Heart left ventricle (tissue), 16 donors: Measurements from ENCODE around the gene ANP32A. TPM values are rescaled to one million over a fixed set of nuclear protein-coding genes. Genes with fewer than 3 reads are reported as not detected.

Source experiments
- ATAC-seq, 4 donors: fragments of 200-7000 bp; cut with Tn5 transposase; one replicate each; pipeline ENCODE4 v1.9.1; 2020 to 2022; ENCODE audit warnings: moderate library complexity in 4 of 4, mild to moderate bottlenecking in 3 of 4, moderate number of reproducible peaks in 1 of 4
- DNase-seq, 5 donors: peaks; one replicate each; pipeline ENCODE4 v3.0.0-alpha.2; 2020
- H3K27ac ChIP-seq, 12 donors: fragments of 200-600 bp; sonication (generic) in 4 of 12; one replicate each; pipeline versions ENCODE4 v1.5.0 to v1.8.0; 2016 to 2022; ENCODE audit warnings: mild to moderate bottlenecking in 2 of 12
- H3K27me3 ChIP-seq, 9 donors: fragments of 200-600 bp; sonication (generic) in 2 of 9; one replicate each; pipeline versions ENCODE4 v1.5.1 to v1.8.0; 2016 to 2022; ENCODE audit warnings: mild to moderate bottlenecking in 3 of 9
- H3K36me3 ChIP-seq, 9 donors: fragments of 200-600 bp; sonication (generic) in 2 of 9; one replicate each; pipeline versions ENCODE4 v1.5.0 to v1.8.0; 2018 to 2022; ENCODE audit warnings: mild to moderate bottlenecking in 2 of 9
- H3K4me1 ChIP-seq, 12 donors: fragments of 200-600 bp; sonication (generic) in 4 of 12; one replicate each; pipeline versions ENCODE4 v1.5.0 to v1.8.0; 2016 to 2022; ENCODE audit warnings: mild to moderate bottlenecking in 3 of 12
- H3K4me3 ChIP-seq, 12 donors: fragments of 200-600 bp; sonication (generic) in 4 of 12; one replicate each; pipeline versions ENCODE4 v1.5.0 to v1.8.0; 2017 to 2022; ENCODE audit warnings: mild to moderate bottlenecking in 9 of 12, moderate library complexity in 4 of 12
- H3K9me3 ChIP-seq, 12 donors: fragments of 200-600 bp; sonication (generic) in 4 of 12; one replicate each; pipeline versions ENCODE4 v1.5.0 to v1.8.0; 2016 to 2022; ENCODE audit warnings: mild to moderate bottlenecking in 1 of 12
- POLR2A ChIP-seq, 2 donors: fragments of 450-650 bp; IDR thresholded peaks; one replicate each; pipeline ENCODE4 v1.6.1; 2017; ENCODE audit warnings: antibody characterized with exemption in 2 of 2, mild to moderate bottlenecking in 2 of 2, moderate library complexity in 2 of 2
- WGBS, 4 donors: extraction: QIAGEN DNeasy Blood & Tissue Kit in 2 of 4; methylation state at CpG; one replicate each; pipeline versions ENCODE4 v1.1.5 to v1.1.7; 2013 to 2018; 5-methylcytosine and 5-hydroxymethylcytosine counted together
- intact Hi-C, 10 donors: fragments of 100-400 bp; cut with DNase I; formaldehyde crosslinking; loops; one replicate each; pipeline versions ENCODE4 v1.11.1 to v1.14.2; 2022
- polyA plus RNA-seq, 2 donors: library from polyadenylated mRNA; stranded (reverse); fragments of 200-250 nt; gene quantifications; one replicate each; pipeline ENCODE4 v1.2.3, GENCODE V29; 2013
- total RNA-seq, 9 donors: library from RNA; depleted of rRNA in 2 of 9; stranded (reverse); fragments of >200 nt in 2 of 9; fragmentation: NEBNext Ultra II Directional in 3 of 9; extraction: Animal tissue kit (Norgen Biotek cat#: 25700) in 3 of 9; gene quantifications; one replicate each; pipeline versions ENCODE4 v1.1.0 to v1.2.4, GENCODE V29; 2016 to 2023
- TF ChIP-seq, protein P1 (sequence below), 12 donors: fragments of 200-600 bp; sonication (generic) in 4 of 12; IDR thresholded peaks; one replicate each; pipeline versions ENCODE4 v1.5.0 to v1.8.0; 2018 to 2022; ENCODE audit warnings: antibody characterized with exemption in 12 of 12, mild to moderate bottlenecking in 5 of 12
- donor health status: ischemic (EF 13 %, LVEDD 7.1; RV severe dilation, severe dysfunction).
- donor health status: healthy with polysubstance abuse.
- donor health status: DM: no; HTN: yes; CAD: no.
- donor health status: DM: no; HTN: no; CAD: no.
- donor health status: ischemic (EF 25% LVEDD 6.9; RV normal size, moderate dysfunction).
- donor health status: ischemic (EF 25% LVEDD 5.7; RV mildly dilated, moderate dysfunction).
- donor health status: healthy.
- donor health status: DM: yes; HTN: yes; CAD: no.
- donor health status: ischemic (EF 35%, LVEDD 5.7; RV mildly dilated, moderate dysfunction).
- donor health status: nonischemic (EF 11% LVEDD 7.7; RV severe dilation, severe dysfunction).
- donor health status: DM: yes; HTN: yes; CAD: no.
- donor health status: PGD.
- donor health status: ischemic (EF 29% LVEDD 5.4; RV normal size, mild dysfunction).
- donor health status: nonischemic (EF 23%, LVEDD 6.1; RV moderate dilation, normal function).

Gene ANP32A
- total and polyA plus RNA-seq, 11 donors, result 55.7 to 202 (median 142) TPM

DNA sequence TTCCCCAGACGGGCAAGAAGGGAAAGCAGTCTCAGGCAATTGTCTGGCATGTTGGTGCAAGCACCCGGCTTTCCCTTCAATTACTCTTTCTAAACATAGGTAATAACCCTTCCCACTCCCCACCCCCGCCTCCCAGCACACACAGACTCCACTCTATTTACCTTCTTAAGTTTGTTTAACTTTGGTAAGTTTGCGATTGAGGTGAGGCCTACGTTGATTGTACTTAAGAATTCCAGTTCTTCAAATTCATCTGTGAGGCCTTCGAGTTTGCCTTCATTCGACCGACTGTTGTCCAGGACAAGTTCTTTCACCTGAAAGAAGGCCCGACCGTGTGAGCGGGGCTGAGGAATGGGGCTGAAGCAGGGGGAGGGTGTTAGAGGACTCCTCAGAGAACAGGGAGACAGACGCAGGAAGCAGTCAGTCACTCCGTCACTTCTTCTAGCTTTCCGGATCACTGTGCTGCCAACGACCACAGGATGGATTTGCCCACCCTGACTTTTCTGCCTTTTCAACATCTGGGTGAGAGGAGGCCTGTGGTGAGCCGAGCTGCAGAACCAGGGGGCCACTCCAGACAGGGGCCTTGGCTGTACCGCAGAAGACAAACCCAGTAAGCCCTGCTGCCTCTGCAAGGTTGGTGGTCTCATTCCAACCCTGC lies 33.0 kb downstream of the ANP32A start:
- Histone ChIP-seq H3K4me3 (no peak overlapping the region), H3K4me1 (peaks cover 10 to 71% (median 61%) of the 10 kb centered on the region in 12 donors), H3K36me3 (peaks cover 0 to 57% (median 47%) of the 10 kb centered on the region in 9 donors), H3K9me3 (no peaks in the 10 kb centered on the region), H3K27me3 (no peaks in the 10 kb centered on the region), H3K27ac (peak overlapping the region in 2 of 12 donors; percentile 3 to 9)
- TF ChIP-seq, protein P1, sequence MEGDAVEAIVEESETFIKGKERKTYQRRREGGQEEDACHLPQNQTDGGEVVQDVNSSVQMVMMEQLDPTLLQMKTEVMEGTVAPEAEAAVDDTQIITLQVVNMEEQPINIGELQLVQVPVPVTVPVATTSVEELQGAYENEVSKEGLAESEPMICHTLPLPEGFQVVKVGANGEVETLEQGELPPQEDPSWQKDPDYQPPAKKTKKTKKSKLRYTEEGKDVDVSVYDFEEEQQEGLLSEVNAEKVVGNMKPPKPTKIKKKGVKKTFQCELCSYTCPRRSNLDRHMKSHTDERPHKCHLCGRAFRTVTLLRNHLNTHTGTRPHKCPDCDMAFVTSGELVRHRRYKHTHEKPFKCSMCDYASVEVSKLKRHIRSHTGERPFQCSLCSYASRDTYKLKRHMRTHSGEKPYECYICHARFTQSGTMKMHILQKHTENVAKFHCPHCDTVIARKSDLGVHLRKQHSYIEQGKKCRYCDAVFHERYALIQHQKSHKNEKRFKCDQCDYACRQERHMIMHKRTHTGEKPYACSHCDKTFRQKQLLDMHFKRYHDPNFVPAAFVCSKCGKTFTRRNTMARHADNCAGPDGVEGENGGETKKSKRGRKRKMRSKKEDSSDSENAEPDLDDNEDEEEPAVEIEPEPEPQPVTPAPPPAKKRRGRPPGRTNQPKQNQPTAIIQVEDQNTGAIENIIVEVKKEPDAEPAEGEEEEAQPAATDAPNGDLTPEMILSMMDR (IDR thresholded peaks at IDR 0.05), result no peak
- TF ChIP-seq POLR2A (IDR thresholded peaks at IDR 0.05), result no peak
- ATAC-seq, result no peak
- intact Hi-C loops, result loop anchor here in 2 of 10 donors (5.0 to 10.0 kb wide), 2 partner anchors 35 to 87 kb away; partner anchors contain the start of gene ANP32A (in 1 of the 2)
- no peak for DNase-seq
- WGBS, 4 donors, result 64 to 73% (median 66%) methylated on average over 17 of the region's 17 CpGs

DNA sequence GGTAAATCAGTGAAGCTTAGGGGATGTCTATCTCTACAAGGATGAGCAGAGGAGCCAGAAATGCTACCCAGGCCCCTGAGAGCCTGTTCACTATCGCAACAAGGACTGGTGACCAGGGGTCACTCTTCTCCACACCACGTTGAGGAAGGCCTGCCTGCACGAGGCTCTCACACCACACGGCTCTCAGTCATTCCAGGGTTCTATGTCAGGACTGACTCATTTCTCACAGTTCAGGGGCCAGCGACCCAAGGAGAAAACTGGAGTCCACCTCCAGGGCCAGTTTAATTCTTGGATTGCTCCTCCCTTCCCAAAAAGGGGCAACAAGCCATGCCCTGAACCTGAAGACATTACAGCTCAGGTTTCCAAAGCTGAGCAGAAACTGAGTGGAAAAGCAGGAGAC lies 33.9 kb downstream of the ANP32A start:
- Histone ChIP-seq H3K36me3 (peaks cover 0 to 64% (median 54%) of the 10 kb centered on the region in 9 donors), H3K4me3 (no peak overlapping the region), H3K9me3 (no peaks in the 10 kb centered on the region), H3K27me3 (no peaks in the 10 kb centered on the region), H3K27ac (no peak overlapping the region), H3K4me1 (peaks cover 9 to 71% (median 56%) of the 10 kb centered on the region in 12 donors)
- TF ChIP-seq, protein P1 (IDR thresholded peaks at IDR 0.05), result no peak
- TF ChIP-seq POLR2A (IDR thresholded peaks at IDR 0.05), result no peak
- ATAC-seq (no peak), DNase-seq (no peak)
- WGBS, 4 donors, result 71 to 88% (median 87%) methylated on average over 5 of the region's 5 CpGs
- intact Hi-C loops, result loop anchor here in 2 of 10 donors (5.0 to 10.0 kb wide), 2 partner anchors 36 to 88 kb away; partner anchors contain the start of gene ANP32A (in 1 of the 2)

DNA sequence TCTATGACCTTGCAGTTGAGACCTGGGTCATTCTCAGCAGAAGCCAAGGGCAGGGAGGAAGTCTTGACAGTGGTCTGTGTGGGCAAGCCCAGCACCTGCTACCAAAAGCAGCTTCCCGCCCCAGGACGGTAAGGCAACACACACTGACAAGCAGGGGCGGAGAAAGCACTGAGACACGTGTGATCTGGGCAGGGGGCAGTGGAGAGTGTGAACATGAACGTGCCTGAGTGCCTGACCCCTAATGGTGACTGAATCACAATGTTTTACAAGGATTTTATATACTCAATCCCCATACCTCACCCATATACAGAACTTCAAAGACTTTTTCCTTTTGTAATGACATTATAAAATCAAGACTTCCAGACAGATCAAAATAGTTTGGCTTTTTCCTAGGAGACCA lies 35.2 kb downstream of the ANP32A start:
- 59 to 69% (median 67%) methylated on average over 5 of the region's 5 CpGs for WGBS, 4 donors
- ATAC-seq, result no peak
- H3K27ac ChIP-seq, result no peak overlapping the region
- no peak for DNase-seq
- H3K36me3 ChIP-seq, result peaks cover 0 to 73% (median 65%) of the 10 kb centered on the region in 9 donors
- H3K27me3 ChIP-seq, result no peaks in the 10 kb centered on the region
- TF ChIP-seq POLR2A (IDR thresholded peaks at IDR 0.05), result no peak
- TF ChIP-seq, protein P1 (IDR thresholded peaks at IDR 0.05), result no peak
- no peaks in the 10 kb centered on the region for H3K9me3 ChIP-seq
- H3K4me1 ChIP-seq, result peaks cover 9 to 70% (median 44%) of the 10 kb centered on the region in 12 donors
- H3K4me3 ChIP-seq, result no peak overlapping the region
- intact Hi-C loops, result loop anchor here in 2 of 10 donors (5.0 to 10.0 kb wide), 2 partner anchors 37 to 89 kb away; partner anchors contain the start of gene ANP32A (in 1 of the 2)

DNA sequence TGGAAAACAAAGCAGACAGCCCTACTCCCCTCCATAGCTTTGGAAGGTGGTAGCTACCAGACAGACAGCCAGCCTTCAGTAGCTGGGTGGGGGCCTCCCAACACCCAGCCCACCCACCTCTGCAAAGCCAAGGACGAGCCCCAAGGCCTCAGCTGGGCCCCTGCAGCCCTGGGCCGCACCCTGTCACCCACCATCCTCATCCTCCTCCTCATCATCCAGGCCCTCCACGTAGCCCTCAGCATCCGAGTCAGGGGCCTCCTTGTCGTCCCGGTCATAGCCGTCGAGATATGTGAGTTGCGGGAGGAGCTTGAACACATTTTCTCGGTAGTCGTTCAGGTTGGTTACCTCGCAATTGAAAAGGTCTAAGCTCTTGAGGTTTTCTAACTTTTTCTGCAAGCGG lies 36.5 kb downstream of the ANP32A start:
- Histone ChIP-seq H3K4me1 (peaks cover 3 to 57% (median 31%) of the 10 kb centered on the region in 12 donors), H3K27ac (no peak overlapping the region), H3K27me3 (no peaks in the 10 kb centered on the region), H3K36me3 (peaks cover 0 to 84% (median 78%) of the 10 kb centered on the region in 9 donors), H3K9me3 (no peaks in the 10 kb centered on the region), H3K4me3 (no peak overlapping the region)
- no peak for ATAC-seq
- 90 to 91% (median 90%) methylated on average over 11 to 13 of the region's 13 CpGs for WGBS, 4 donors
- intact Hi-C loops, result loop anchor here (5.0 to 10.0 kb wide), 4 partner anchors 33 to 93 kb away; no protein-coding TSS in a partner anchor
- TF ChIP-seq, protein P1 (IDR thresholded peaks at IDR 0.05), result no peak
- no peak for TF ChIP-seq POLR2A (IDR thresholded peaks at IDR 0.05)
- DNase-seq, result peak in 1 of 5 donors; percentile 14
